Pancreas (tissue), 10 donors: ENCODE data around the gene UBR4. TPM values are rescaled to one million over a fixed set of nuclear protein-coding genes. Genes with fewer than 3 reads are reported as not detected.

Experiments used
- ATAC-seq, 4 donors: fragments of 200-7000 bp; cut with Tn5 transposase; one replicate each; pipeline versions ENCODE4 v1.8.0 to v1.9.1; 2020; ENCODE audit warnings: mild to moderate bottlenecking in 4 of 4, moderate library complexity in 4 of 4
- DNase-seq, 6 donors: peaks; one replicate each; pipeline ENCODE4 v3.0.0-alpha.2; 2020
- FAIRE-seq: peaks from 2 replicates; lab custom pipeline; 2012; peaks lifted over from hg19 to GRCh38; lab: Jason Lieb, UNC
- H3K27ac ChIP-seq, 4 donors: fragments of 200-600 bp; sonication (generic); 1 replicate in 3 of 4; 2 replicates in 1 of 4; pipeline versions ENCODE4 v1.5.0 to v1.8.0; 2020
- H3K27me3 ChIP-seq, 4 donors: fragments of 200-600 bp; one replicate each; pipeline ENCODE4 v1.8.0; 2021
- H3K36me3 ChIP-seq, 3 donors: fragments of 200-600 bp; sonication (generic) in 1 of 3; one replicate each; pipeline versions ENCODE4 v1.5.0 to v1.8.0; 2020 to 2021
- H3K4me1 ChIP-seq, 3 donors: fragments of 200-600 bp; one replicate each; pipeline ENCODE4 v1.8.0; 2021
- H3K4me3 ChIP-seq, 4 donors: fragments of 200-600 bp; sonication (generic) in 2 of 4; one replicate each; pipeline versions ENCODE4 v1.5.0 to v1.8.0; 2020 to 2021
- H3K9me3 ChIP-seq, 4 donors: fragments of 200-600 bp; one replicate each; pipeline ENCODE4 v1.8.0; 2021
- WGBS, 2 donors: extraction: QIAGEN DNeasy Blood & Tissue Kit; methylation state at CpG; one replicate each; pipeline ENCODE4 v1.1.7; 2013; 5-methylcytosine and 5-hydroxymethylcytosine counted together
- intact Hi-C, 3 donors: fragments of 100-400 bp; cut with DNase I; formaldehyde crosslinking; loops; one replicate each; pipeline versions ENCODE4 v1.11.1 to v1.14.2; 2022
- polyA plus RNA-seq, 2 donors: library from polyadenylated mRNA; stranded (reverse); fragments of 200-250 nt; gene quantifications; one replicate each; pipeline ENCODE4 v1.2.3, GENCODE V29; 2013
- total RNA-seq, 6 donors: library from RNA; stranded (reverse); fragmentation: NEBNext Ultra II Directional in 4 of 6; extraction: Animal tissue kit (Norgen Biotek cat#: 25700) in 4 of 6; gene quantifications; one replicate each; pipeline versions ENCODE4 v1.2.1 to v1.2.4, GENCODE V29; 2021 to 2023
- TF ChIP-seq, protein P1 (sequence below), 4 donors: fragments of 200-600 bp; sonication (generic) in 3 of 4; IDR thresholded peaks; one replicate each; pipeline versions ENCODE4 v1.5.0 to v1.8.0; 2021; ENCODE audit warnings: antibody characterized with exemption in 4 of 4
- donor health status: healthy with polysubstance abuse.
- donor health status: DM: no; HTN: no; CAD: no; lungs with moderate emphysema.
- donor health status: DM: no; HTN: no; CAD: no.
- donor health status: control.
- donor health status: control.
- donor health status: Bipolar disorder and iron deficiency.
- donor health status: DM: yes; HTN: yes; CAD: no.
- donor health status: DM: no; HTN: no; CAD: no.
- donor health status: DM: no; HTN: no; CAD: no.
- donor health status: DM: yes; HTN: yes; CAD: no.

Gene UBR4
- total and polyA plus RNA-seq, 8 donors, result 45.3 to 140 (median 65.5) TPM

DNA sequence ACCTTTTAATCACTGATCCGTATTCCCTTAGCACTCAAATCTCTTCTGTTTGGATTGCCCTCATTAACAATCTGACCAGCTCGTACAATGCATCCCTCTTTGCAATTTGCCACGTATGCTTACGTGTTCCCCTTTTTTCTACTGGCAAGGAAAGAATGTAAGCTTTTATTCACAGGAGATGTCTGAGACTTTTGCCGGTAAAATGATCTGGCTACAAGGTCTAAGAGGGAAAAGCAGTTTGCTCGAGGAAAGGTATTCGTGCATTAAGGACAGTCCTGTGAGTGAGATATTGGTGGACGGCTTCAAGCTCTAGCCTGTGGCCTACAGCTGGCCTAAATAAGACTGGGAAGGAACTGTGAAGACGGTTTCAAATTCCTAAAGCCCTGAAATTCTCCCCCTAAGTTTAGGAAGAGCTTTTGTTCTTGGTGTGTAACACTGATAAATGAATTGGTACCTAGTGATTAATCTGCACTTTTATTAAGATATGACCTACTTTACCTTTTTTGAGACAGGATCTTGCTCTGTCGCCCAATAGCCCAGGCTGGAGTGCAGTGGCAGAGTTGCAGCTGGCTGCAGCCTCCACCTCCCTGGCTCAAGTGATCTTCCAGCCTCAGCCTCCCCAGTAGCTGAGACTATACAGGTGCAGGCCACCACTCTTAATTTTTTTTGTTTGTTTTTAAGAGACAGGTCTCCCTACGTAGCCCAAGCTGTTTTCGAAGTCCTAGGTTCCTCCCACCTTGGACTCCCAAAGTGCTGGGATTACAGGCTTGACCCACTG lies 895 bp upstream of the UBR4 start:
- ATAC-seq, result peak in 2 of 4 donors; percentile 23 to 31
- no peak for DNase-seq

DNA sequence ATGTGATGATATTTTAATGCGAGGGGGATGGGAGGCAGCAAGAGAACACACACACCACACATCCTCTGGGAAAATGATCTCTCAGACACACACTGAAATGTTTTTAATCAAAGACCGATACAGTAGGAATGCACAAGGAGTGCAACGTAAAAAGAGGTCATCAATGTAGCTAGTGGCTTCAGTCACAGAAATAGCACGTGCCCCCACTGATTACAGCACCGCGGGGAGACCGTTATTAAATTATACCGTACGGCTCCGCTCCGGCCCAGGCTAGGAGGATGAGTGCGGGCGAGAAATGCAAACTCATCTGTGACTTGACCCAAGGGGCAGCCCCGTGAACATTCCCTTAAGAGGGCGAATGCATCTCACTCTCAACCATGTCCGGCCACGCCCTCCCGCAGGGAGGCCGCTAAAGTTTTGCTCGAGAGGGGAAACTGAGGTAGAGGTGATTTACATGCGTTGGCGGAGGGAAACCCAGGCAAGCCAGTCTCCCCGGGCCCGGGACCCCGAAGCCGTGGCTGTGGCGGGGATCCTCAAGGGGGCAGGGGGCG lies 552 bp downstream of the UBR4 start:
- peaks cover 23 to 40% (median 23%) of the 10 kb centered on the region in 3 donors for H3K4me1 ChIP-seq
- no peaks in the 10 kb centered on the region for H3K9me3 ChIP-seq
- H3K4me3 ChIP-seq, result peak overlapping the region; percentile 87 to 95 (median 90)
- DNase-seq (peak in 1 of 6 donors; percentile 23), FAIRE-seq (no peak), ATAC-seq (peak; percentile 33 to 47 (median 43))
- H3K27ac ChIP-seq, result peak overlapping the region; percentile 88 to 94 (median 90)
- TF ChIP-seq, protein P1, sequence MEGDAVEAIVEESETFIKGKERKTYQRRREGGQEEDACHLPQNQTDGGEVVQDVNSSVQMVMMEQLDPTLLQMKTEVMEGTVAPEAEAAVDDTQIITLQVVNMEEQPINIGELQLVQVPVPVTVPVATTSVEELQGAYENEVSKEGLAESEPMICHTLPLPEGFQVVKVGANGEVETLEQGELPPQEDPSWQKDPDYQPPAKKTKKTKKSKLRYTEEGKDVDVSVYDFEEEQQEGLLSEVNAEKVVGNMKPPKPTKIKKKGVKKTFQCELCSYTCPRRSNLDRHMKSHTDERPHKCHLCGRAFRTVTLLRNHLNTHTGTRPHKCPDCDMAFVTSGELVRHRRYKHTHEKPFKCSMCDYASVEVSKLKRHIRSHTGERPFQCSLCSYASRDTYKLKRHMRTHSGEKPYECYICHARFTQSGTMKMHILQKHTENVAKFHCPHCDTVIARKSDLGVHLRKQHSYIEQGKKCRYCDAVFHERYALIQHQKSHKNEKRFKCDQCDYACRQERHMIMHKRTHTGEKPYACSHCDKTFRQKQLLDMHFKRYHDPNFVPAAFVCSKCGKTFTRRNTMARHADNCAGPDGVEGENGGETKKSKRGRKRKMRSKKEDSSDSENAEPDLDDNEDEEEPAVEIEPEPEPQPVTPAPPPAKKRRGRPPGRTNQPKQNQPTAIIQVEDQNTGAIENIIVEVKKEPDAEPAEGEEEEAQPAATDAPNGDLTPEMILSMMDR (IDR thresholded peaks at IDR 0.05), result no peak
- no peaks in the 10 kb centered on the region for H3K36me3 ChIP-seq
- WGBS, 2 donors, result 0 to 1% methylated on average over 28 of the region's 28 CpGs
- H3K27me3 ChIP-seq, result no peaks in the 10 kb centered on the region
- intact Hi-C loops, result no loop called here

More for the DNA sequence above, 895 bp upstream of the UBR4 start:
- no peak for FAIRE-seq
- Histone ChIP-seq H3K36me3 (no peaks in the 10 kb centered on the region), H3K9me3 (no peaks in the 10 kb centered on the region), H3K4me1 (peaks cover 20 to 40% (median 23%) of the 10 kb centered on the region in 3 donors), H3K27ac (peak overlapping the region; percentile 88 to 94 (median 90)), H3K27me3 (no peaks in the 10 kb centered on the region), H3K4me3 (peak overlapping the region; percentile 87 to 95 (median 90))
- intact Hi-C loops, result no loop called here
- TF ChIP-seq, protein P1 (IDR thresholded peaks at IDR 0.05), result no peak
- WGBS, 2 donors, result 9 to 10% methylated on average over 12 of the region's 12 CpGs

DNA sequence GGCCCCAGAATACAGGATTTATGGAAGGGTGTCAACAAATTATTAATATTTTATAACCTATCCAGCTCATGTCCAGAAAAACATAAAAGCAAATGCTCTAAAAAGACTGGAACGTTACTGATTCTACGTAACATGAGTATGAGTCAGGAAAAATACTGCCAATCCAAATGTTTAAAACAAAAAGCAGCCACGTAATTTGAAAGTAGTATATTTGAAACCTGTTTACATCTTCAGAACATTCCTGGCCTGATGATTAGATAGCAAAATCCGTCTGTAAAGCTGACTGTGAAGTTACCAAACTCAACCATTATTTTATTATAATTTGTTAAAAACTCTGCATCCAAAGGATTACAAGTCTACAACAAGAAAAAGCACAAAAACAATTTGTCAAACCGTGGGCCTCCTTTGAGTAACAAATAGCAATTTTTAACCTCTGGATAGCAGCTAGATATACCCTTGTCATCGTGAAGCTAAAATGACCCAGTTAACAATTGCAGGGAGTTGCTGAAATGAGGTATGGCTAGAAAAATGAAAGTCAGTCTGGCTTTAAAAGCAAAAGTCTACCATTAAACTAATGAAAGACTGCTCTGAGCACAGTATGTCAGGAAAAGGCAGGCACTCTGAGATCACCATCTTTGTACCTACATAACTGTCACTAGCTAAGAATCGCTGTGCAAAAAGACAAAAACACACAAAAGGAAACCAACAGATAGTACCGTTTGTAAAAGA lies 1.2 kb downstream of the UBR4 start:
- FAIRE-seq, result no peak
- 13 to 14% methylated on average over 8 of the region's 8 CpGs for WGBS, 2 donors
- TF ChIP-seq, protein P1 (IDR thresholded peaks at IDR 0.05), result no peak
- H3K27ac ChIP-seq, result peak overlapping the region in 2 of 4 donors; percentile 89 to 94
- ATAC-seq, result no peak
- intact Hi-C loops, result no loop called here
- H3K4me3 ChIP-seq, result peak overlapping the region; percentile 87 to 95 (median 90)
- H3K4me1 ChIP-seq, result peaks cover 23 to 40% (median 23%) of the 10 kb centered on the region in 3 donors
- DNase-seq, result no peak
- no peaks in the 10 kb centered on the region for H3K27me3 ChIP-seq
- no peaks in the 10 kb centered on the region for H3K36me3 ChIP-seq
- H3K9me3 ChIP-seq, result no peaks in the 10 kb centered on the region

DNA sequence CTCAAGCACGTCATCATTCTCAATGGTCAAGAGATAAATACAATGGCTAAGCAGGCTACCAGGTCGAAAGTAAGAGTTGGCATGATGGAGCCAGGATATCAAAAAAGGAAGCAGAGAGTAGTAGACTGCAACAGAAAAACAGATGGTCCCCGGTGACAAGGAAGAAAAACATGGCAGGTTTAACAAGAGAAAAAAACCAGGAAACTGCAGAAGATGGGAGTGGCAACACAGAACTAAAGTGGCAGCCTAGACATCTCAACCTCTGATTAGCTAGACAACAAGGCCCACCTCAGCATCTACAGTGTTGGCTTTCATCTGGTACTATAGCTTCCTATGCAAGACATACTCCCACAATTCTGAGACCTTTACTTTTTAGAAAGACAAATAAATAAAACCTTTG lies 3.1 kb downstream of the UBR4 start:
- Histone ChIP-seq H3K9me3 (no peaks in the 10 kb centered on the region), H3K4me1 (peaks cover 14 to 43% (median 27%) of the 10 kb centered on the region in 3 donors), H3K4me3 (no peak overlapping the region), H3K27ac (no peak overlapping the region), H3K27me3 (no peaks in the 10 kb centered on the region), H3K36me3 (no peaks in the 10 kb centered on the region)
- TF ChIP-seq, protein P1 (IDR thresholded peaks at IDR 0.05), result no peak
- intact Hi-C loops, result no loop called here
- 77 to 86% methylated on average over 3 of the region's 3 CpGs for WGBS, 2 donors
- DNase-seq (no peak), FAIRE-seq (no peak), ATAC-seq (no peak)
